ENCODE measurements around the gene MSANTD2.

Gene MSANTD2

GRCh38 chr11:124751741-124752470 is 48.3 kb downstream of the MSANTD2 start, which contains the start of gene VSIG2:
VSIG2 (minus strand) TSS chr11:124752255; CDS start chr11:124752137, 118 bp downstream.
- no peak for DNase-seq

- DNase-seq: no peak
Observed at GRCh38 chr11:124751391-124751740, 48.8 kb downstream of the MSANTD2 start.

- DNase-seq: no peak
Observed at GRCh38 chr11:124749912-124750311, 50.3 kb downstream of the MSANTD2 start.

- DNase-seq: no peak
Observed at GRCh38 chr11:124748481-124749343, 51.5 kb downstream of the MSANTD2 start.

- DNase-seq: no peak
Observed at GRCh38 chr11:124748100-124748418, 52.1 kb downstream of the MSANTD2 start.

- DNase-seq: no peak
Observed at GRCh38 chr11:124747406-124748099, 52.7 kb downstream of the MSANTD2 start.

GRCh38 chr11:124746621-124747243 is 53.5 kb downstream of the MSANTD2 start:
- peak; percentile 63 for DNase-seq

- DNase-seq: no peak
Observed at GRCh38 chr11:124745835-124746620, 54.2 kb downstream of the MSANTD2 start.

GRCh38 chr11:124745270-124745834 is 54.9 kb downstream of the MSANTD2 start:
- no peak for DNase-seq

GRCh38 chr11:124743050-124743449 is 57.2 kb downstream of the MSANTD2 start:
- no peak for DNase-seq

GRCh38 chr11:124742555-124742954 is 57.7 kb downstream of the MSANTD2 start:
- no peak for DNase-seq

GRCh38 chr11:124740277-124740882 is 59.8 kb downstream of the MSANTD2 start:
- DNase-seq: peak; percentile 30

- peak; percentile 70 for DNase-seq
Observed at GRCh38 chr11:124739479-124740276, 60.5 kb downstream of the MSANTD2 start, which contains the start of gene NRGN. NRGN (plus strand) TSS chr11:124739942; CDS start chr11:124740085, 143 bp downstream.

GRCh38 chr11:124738713-124739478 is 61.3 kb downstream of the MSANTD2 start:
- no peak for DNase-seq

- DNase-seq: no peak
Observed at GRCh38 chr11:124737638-124738305, 62.4 kb downstream of the MSANTD2 start.

GRCh38 chr11:124736736-124737135 is 63.5 kb downstream of the MSANTD2 start:
- no peak for DNase-seq

- no peak for DNase-seq
Observed at GRCh38 chr11:124732230-124732629, 68.0 kb downstream of the MSANTD2 start.

GRCh38 chr11:124729571-124729970 is 70.6 kb downstream of the MSANTD2 start:
- DNase-seq: no peak

GRCh38 chr11:124728134-124728533 is 72.1 kb downstream of the MSANTD2 start:
- DNase-seq: no peak
